Vagina (tissue), 2 donors: ENCODE results near the gene SPATA12.

Source experiments
- CTCF ChIP-seq, 3 experiments: fragments of 450-650 bp in 2 of 3; fragments of 200-600 bp in 1 of 3; sonication (generic) in 1 of 3; IDR thresholded peaks; one replicate each; pipeline ENCODE4 v1.5.1; 2017 to 2019; ENCODE audit warnings: antibody characterized with exemption in 3 of 3, mild to moderate bottlenecking in 2 of 3, moderate library complexity in 2 of 3
- POLR2AphosphoS5 ChIP-seq, 2 donors: sonication (generic); formaldehyde crosslinking; IDR thresholded peaks; one replicate each; pipeline ENCODE4 v1.9.0; 2017; ENCODE audit warnings: antibody characterized with exemption in 2 of 2, mild to moderate bottlenecking in 2 of 2, low read depth in 1 of 2; ENCODE audit not compliant: insufficient read depth in 1 of 2

- TF ChIP-seq CTCF (IDR thresholded peaks at IDR 0.05): no peak
- TF ChIP-seq POLR2AphosphoS5 (IDR thresholded peaks at IDR 0.05; ENCODE audit: insufficient read depth in 1 of 2, low read depth in 1 of 2): no peak
Measured at GRCh38 chr3:57057351-57057750, 3.1 kb upstream of the SPATA12 start.
